Activated naive CD8-positive, alpha-beta T cell treated with anti-CD3 and anti-CD28 coated beads, Interleukin-2, amount 10 ng/mL, durations not matched to agents 7 days and 5 days (primary cell): ENCODE measurements around the gene GOLGA6L10. TPM values are rescaled to one million over a fixed set of nuclear protein-coding genes. Genes with fewer than 3 reads are reported as not detected.
"Not testable (repeated sequence)": the region's sequence is repeated elsewhere in the genome, so short reads cannot be mapped to it uniquely, and the experiment has no call there.

Source experiments
- ATAC-seq: fragments of 150-1000 bp; cut with Tn5 transposase; one replicate; pipeline ENCODE4 v1.10.0; 2021; ENCODE audit warnings: low read depth, moderate library complexity
- POLR2A ChIA-PET: fragments of 350-600 bp; sonication (Branson Sonifier 250); formaldehyde crosslinking; loops from one replicate; lab custom pipeline; 2021; ENCODE audit warnings: antibody characterized with exemption; lab: Charles Lee
- DNase-seq: peaks from one replicate; pipeline ENCODE4 v3.0.0; 2021
- H3K27ac Mint-ChIP-seq: one replicate; pipeline ENCODE4 v1.8.0; 2022; ENCODE audit warnings: mild to moderate bottlenecking, mixed read lengths
- H3K27me3 Mint-ChIP-seq: one replicate; pipeline ENCODE4 v1.8.0; 2022; ENCODE audit warnings: mild to moderate bottlenecking, moderate library complexity, mixed read lengths
- H3K36me3 Mint-ChIP-seq: one replicate; pipeline ENCODE4 v1.8.0; 2021; ENCODE audit warnings: mild to moderate bottlenecking, mixed read lengths
- H3K4me1 Mint-ChIP-seq: one replicate; pipeline ENCODE4 v1.8.0; 2021; ENCODE audit warnings: mixed read lengths
- H3K4me3 Mint-ChIP-seq: one replicate; pipeline ENCODE4 v1.8.0; 2022; ENCODE audit warnings: mild to moderate bottlenecking, moderate library complexity, mixed read lengths
- H3K9me3 Mint-ChIP-seq: one replicate; pipeline ENCODE4 v1.8.0; 2021; ENCODE audit warnings: mixed read lengths
- total RNA-seq, 2 experiments: library from RNA; stranded (reverse); gene quantifications; one replicate each; pipeline ENCODE4 v1.2.3, GENCODE V29; 2021

GOLGA6L10 gene
- total RNA-seq, 2 experiments from 2014 or later = 4.2 TPM

DNA sequence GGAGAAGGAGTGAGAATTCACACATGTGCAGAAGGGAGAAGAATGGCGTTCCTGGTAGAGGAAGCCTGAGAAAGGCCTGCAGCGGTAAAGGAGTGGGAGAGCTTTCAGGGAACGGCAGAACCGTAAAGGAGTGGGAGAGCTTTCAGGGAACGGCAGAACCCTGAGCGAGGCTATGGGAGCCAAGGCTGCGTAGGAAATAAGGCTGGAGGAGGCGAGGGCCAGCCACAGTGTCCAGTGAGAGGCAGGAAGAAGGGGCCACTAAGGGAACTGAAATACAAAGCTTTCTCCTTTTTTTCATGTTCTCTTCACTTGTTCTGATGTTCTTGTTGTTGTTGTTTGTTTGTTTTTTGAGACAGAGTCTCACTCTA, 41.6 kb downstream of the GOLGA6L10 start:
- peaks cover 1% of the 10 kb centered on the region for H3K4me1 Mint-ChIP-seq
- H3K27ac Mint-ChIP-seq = no peak overlapping the region
- POLR2A ChIA-PET = no interaction called here
- ATAC-seq (no peak), DNase-seq (no peak)
- H3K36me3 Mint-ChIP-seq = peaks cover 5% of the 10 kb centered on the region
- H3K27me3 Mint-ChIP-seq = peaks cover 6% of the 10 kb centered on the region
- peaks cover 2% of the 10 kb centered on the region for H3K9me3 Mint-ChIP-seq
- no peak overlapping the region for H3K4me3 Mint-ChIP-seq

DNA sequence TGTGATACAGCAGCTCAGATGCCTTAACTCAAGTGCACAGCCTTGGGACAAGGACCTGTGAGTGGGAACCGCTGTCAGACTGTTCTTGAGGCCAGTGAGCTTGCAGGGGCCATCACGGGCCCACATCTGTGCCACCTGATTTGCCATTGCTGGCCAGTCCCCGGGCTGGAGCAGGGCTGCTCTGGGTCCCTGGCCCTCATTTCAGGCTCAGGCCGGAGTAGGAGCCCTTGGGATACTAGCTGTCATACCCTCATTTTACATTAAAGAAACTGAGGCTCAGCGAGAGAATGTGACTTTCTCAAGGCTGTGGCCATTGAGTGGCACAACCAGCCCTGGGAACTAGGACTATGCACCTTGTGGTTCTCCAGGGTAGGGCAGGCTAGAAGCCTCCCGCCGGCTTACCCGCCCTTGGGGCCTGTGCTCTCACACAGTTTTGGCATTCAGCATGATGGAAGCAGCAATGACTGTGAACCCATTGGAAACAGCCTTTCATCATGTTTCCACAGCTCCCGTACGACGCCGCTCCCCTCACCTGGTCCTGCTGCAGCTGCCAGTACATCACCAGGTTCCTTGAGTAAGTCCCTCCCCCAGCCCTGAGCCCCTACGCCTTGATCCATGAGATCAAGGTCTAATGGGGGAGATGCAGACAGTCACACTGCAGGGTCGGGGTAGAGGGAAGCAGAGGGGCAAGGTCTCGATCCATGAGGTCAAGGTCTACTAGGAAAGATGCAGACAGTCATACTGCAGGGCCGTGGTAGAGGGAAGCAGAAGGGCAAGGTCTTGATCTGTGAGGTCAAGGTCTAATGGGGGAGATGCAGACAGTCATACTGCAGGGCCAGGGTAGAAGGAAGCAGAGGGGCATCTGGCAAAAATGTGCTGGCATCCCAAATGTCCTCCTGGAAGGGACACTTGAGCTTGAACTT, 42.2 kb downstream of the GOLGA6L10 start:
- Mint-ChIP-seq H3K4me1 (peaks cover 1% of the 10 kb centered on the region), H3K36me3 (peaks cover 5% of the 10 kb centered on the region), H3K27ac (no peak overlapping the region), H3K9me3 (peaks cover 2% of the 10 kb centered on the region), H3K27me3 (peaks cover 6% of the 10 kb centered on the region), H3K4me3 (no peak overlapping the region)
- no peak for DNase-seq
- POLR2A ChIA-PET = no interaction called here
- no peak for ATAC-seq

DNA sequence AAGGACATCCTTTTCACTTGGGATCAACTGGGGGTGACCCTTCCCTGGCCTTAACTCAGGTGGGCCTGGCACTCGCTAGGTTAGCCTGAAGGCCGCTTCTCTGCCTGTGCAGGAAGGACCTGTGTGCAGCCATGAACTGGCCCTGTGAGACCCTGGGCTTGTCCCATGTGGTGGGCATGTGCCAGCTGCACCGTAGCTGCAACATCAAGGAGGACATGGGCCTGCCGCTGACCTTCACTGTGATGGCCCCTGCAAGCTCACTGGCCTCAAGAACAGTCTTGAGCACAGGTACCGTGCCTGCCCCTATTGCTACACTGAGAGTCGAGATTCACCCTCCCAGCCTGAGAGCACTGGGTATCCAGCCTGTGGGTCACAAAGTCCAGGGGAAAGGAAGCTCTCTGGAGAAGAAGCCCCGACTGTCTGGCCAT, 43.6 kb downstream of the GOLGA6L10 start:
- Mint-ChIP-seq H3K4me3 (no peak overlapping the region), H3K9me3 (peaks cover 2% of the 10 kb centered on the region), H3K4me1 (no peaks in the 10 kb centered on the region), H3K27ac (no peak overlapping the region), H3K36me3 (peaks cover 4% of the 10 kb centered on the region), H3K27me3 (no peaks in the 10 kb centered on the region)
- POLR2A ChIA-PET = no interaction called here
- ATAC-seq (no peak), DNase-seq (no peak)

DNA sequence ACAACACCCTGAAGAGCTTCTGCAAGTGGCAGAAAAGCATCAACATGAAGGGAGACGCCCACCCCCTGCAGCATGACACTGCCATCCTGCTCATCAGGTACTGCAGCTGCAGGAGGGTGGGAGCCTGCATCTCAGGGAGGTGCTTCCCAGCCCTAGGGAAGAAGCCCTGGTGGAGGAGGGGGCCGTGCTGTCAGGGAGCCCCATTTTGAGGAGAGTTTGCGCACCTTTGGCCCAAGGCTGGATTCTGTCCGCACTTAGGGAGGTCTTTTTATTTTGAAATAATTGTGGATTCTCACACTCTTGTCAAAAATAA, 44.5 kb downstream of the GOLGA6L10 start:
- Mint-ChIP-seq H3K4me1 (no peaks in the 10 kb centered on the region), H3K27ac (no peak overlapping the region), H3K4me3 (no peak overlapping the region), H3K9me3 (no peaks in the 10 kb centered on the region), H3K36me3 (peaks cover under 1% of the 10 kb centered on the region), H3K27me3 (no peaks in the 10 kb centered on the region)
- ATAC-seq (no peak), DNase-seq (no peak)
- POLR2A ChIA-PET = no interaction called here

DNA sequence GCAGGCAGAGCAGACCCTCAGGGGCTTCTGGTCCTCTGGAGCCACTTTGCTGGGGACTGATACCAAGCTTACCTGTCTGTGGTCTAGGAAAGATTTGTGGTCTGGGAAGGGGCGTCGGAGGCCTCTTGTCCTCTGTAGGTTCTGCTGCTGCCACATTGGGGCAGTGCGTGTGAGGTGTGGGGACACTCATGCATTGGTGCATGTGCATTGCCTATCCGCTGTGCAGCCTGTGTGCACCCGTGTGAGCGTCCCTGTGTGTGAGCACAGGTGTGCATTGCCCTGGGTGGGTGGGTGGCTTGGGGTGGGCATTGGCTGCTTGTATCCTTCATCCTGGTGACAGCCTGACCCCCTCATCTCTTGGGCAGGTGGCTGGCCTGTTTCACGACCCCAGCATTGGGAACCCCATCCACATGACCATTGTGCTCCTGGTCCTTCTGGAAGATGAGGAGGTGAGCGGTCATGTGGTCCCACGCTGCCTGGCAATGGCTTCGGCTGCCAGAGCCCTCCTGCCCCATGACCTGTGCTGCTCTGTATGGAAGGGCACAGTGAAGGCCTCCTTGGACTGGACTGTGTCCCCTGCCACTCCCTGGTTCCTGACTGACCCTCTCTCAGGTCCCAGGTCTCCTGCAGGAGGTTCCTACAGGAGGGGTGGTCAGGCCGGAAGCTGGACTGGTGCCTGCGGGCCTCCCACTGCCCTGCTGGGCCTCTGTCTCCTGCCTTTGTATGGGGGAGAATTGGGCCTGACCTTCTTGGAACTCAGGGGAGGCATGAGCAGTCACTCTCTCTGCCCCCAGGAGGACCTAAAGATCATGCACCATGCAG, 45.1 kb downstream of the GOLGA6L10 start:
- Mint-ChIP-seq H3K9me3 (no peaks in the 10 kb centered on the region), H3K4me3 (no peak overlapping the region), H3K4me1 (peaks cover 2% of the 10 kb centered on the region), H3K36me3 (no peaks in the 10 kb centered on the region), H3K27me3 (no peaks in the 10 kb centered on the region), H3K27ac (no peak overlapping the region)
- DNase-seq = no peak
- POLR2A ChIA-PET = no interaction called here
- no peak for ATAC-seq

DNA sequence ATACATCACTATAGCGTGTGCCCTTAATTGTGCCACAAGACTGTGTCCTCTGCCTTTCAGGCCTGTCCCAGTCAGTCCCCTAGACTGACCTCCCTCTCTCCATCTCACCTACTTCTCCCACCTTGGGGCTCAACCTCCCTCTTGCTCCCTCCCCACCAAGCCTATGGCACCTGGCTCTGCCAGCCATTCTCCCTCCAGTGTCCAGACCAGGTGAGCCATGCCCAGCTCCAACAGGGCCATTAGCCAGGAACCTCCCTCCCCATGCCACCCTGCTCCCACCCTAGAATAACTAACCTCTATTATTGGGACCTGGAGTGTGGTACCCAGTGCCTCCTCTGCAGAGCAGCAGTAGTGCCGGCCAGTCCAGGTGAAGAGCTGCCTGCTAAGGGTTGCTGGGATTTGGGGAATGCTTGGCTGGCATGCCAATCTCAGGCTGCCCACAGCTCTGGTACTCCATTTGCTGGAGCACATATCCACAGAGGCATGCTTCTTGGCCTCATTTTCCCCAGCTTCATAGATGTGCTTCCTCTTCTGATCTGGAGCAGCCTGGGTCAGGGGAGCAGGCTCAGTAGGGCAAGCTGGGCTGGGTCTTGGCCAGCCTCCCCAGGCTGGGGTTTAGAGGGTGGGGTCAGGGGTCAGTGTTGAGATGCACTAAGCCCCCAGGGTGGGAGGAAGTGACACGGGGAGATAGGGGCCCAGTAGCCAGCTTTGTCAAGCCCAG, 47.8 kb downstream of the GOLGA6L10 start:
- Mint-ChIP-seq H3K4me3 (no peak overlapping the region), H3K4me1 (peaks cover 20% of the 10 kb centered on the region), H3K27ac (no peak overlapping the region), H3K36me3 (no peaks in the 10 kb centered on the region), H3K9me3 (no peaks in the 10 kb centered on the region), H3K27me3 (no peaks in the 10 kb centered on the region)
- DNase-seq = no peak
- POLR2A ChIA-PET = no interaction called here
- no peak for ATAC-seq

DNA sequence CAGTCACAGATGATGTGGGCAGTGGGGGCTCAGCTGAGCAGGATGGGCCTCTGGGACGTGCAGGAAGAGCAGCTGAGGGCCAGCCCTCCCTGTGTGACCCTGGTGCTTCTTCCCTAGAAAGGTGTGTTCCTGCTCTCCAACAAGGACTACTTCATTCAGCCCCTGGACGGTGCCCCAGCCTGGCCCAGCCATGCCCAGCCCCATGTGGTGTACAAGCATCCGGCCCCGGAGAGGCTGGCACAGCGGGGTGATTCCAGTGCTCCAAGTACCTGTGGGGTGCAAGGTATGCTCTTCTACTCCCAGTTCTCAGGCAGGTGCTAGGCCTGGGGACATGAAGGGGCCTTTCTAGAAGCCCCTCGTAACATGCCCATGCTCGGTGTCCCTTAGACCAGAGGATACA, 48.4 kb downstream of the GOLGA6L10 start:
- H3K4me1 Mint-ChIP-seq = peaks cover 20% of the 10 kb centered on the region
- no peak overlapping the region for H3K4me3 Mint-ChIP-seq
- no peaks in the 10 kb centered on the region for H3K36me3 Mint-ChIP-seq
- POLR2A ChIA-PET = no interaction called here
- H3K27ac Mint-ChIP-seq = no peak overlapping the region
- ATAC-seq (no peak), DNase-seq (no peak)
- no peaks in the 10 kb centered on the region for H3K27me3 Mint-ChIP-seq
- no peaks in the 10 kb centered on the region for H3K9me3 Mint-ChIP-seq

DNA sequence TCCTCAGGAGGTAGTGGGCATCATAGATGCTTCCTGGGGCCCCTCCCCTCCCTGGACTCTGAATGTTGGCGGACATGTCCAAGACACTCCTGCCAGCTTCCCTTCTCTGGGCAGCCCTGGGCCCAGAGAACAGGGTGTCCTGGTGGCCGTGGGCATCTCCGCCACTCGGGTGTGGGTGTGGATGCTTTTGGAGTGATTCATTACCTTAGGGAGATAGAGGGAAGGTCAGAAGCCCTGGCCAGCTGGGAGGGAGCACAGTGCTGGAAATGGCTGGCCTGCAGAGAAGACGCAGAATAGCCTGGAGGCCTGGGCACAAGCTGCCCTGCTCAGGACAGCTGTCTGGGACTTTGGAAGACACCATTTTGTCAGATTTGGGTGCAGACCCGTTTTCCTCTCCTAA, 48.9 kb downstream of the GOLGA6L10 start:
- POLR2A ChIA-PET = interaction anchor here (0.8 kb wide), 1 partner anchor 9 kb away, joined by 3 read pairs; no protein-coding TSS in a partner anchor
- not testable (repeated sequence) for H3K27ac Mint-ChIP-seq, DNase-seq

DNA sequence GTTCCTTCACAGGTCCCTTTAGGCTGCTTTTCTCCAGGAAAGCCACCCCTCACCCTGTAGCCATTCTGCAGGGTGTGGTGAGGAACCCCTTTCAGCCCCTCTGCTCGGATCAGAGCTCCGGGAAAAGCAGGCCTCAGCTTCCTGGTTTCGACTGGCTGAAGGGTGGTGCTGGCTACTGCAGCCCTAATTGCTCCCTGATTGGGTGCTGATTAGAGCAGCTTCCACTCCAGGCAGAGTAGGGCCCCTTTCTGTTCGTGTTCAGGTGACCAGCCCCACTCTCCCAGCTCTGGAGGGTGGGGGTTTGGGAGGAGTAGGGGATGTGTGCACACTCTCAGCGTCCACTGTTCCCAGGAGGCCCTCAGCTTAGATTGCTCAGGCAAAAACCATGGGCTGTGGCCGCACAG, 49.8 kb downstream of the GOLGA6L10 start:
- not testable (repeated sequence) for DNase-seq, H3K4me3 Mint-ChIP-seq, H3K27me3 Mint-ChIP-seq, ATAC-seq, H3K9me3 Mint-ChIP-seq, H3K36me3 Mint-ChIP-seq, H3K27ac Mint-ChIP-seq
- H3K4me1 Mint-ChIP-seq = peaks cover 20% of the 10 kb centered on the region
- POLR2A ChIA-PET = interaction anchor here (0.8 kb wide), 1 partner anchor 10 kb away, joined by 3 read pairs; no protein-coding TSS in a partner anchor

More for the DNA sequence above, 48.9 kb downstream of the GOLGA6L10 start:
- H3K36me3 Mint-ChIP-seq, H3K27me3 Mint-ChIP-seq, ATAC-seq, H3K4me3 Mint-ChIP-seq, H3K9me3 Mint-ChIP-seq: not testable (repeated sequence)
- peaks cover 20% of the 10 kb centered on the region for H3K4me1 Mint-ChIP-seq

DNA sequence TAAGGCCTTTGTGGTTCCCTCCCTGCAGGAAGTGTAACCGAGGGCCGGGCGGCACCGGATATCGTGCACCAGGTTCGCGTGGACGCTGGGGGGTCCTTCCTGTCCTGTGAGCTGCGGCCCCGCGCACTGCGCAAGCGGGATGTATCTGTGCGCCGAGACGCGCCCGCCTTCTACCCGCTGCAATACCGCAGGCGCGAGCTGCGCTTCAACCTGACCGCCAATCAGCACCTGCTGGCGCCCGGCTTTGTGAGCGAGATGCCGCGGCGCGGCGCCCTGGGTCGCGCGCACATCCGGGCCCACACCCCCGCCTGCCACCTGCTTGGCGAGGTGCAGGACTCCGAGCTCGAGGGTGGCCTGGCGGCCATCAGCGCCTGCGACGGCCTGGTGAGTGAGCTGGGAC, 50.8 kb downstream of the GOLGA6L10 start:
- POLR2A ChIA-PET = no interaction called here
- DNase-seq (peak; percentile 76), ATAC-seq (peak; percentile 97)
- no peaks in the 10 kb centered on the region for H3K36me3 Mint-ChIP-seq
- peak overlapping the region; percentile 32 for H3K4me3 Mint-ChIP-seq
- peaks cover 20% of the 10 kb centered on the region for H3K4me1 Mint-ChIP-seq
- H3K27ac Mint-ChIP-seq = peak overlapping the region; percentile 30
- no peaks in the 10 kb centered on the region for H3K27me3 Mint-ChIP-seq
- H3K9me3 Mint-ChIP-seq = no peaks in the 10 kb centered on the region

DNA sequence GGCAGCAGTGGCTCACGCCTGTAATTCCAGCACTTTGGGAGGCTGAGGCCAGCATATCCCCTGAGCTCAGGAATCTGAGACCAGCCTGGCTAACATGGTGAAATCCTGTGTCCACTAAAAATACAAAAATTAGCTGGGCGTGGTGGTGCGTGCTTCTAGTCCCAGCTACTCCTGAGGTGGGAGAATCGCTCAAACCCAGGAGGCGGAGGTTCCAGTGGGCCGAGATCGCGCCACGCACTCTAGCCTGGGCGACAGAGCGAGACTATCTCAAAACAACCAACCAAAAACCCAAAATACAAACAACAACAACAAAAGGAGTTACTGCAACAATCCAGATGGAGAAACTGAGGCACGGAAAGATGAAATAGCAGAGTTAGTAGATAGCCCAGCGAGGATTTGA, 51.2 kb downstream of the GOLGA6L10 start:
- H3K4me3 Mint-ChIP-seq = no peak overlapping the region
- no peaks in the 10 kb centered on the region for H3K27me3 Mint-ChIP-seq
- H3K36me3 Mint-ChIP-seq = no peaks in the 10 kb centered on the region
- no peaks in the 10 kb centered on the region for H3K9me3 Mint-ChIP-seq
- peaks cover 20% of the 10 kb centered on the region for H3K4me1 Mint-ChIP-seq
- no peak for DNase-seq
- H3K27ac Mint-ChIP-seq = peak overlapping the region; percentile 35
- no peak for ATAC-seq
- POLR2A ChIA-PET = no interaction called here

DNA sequence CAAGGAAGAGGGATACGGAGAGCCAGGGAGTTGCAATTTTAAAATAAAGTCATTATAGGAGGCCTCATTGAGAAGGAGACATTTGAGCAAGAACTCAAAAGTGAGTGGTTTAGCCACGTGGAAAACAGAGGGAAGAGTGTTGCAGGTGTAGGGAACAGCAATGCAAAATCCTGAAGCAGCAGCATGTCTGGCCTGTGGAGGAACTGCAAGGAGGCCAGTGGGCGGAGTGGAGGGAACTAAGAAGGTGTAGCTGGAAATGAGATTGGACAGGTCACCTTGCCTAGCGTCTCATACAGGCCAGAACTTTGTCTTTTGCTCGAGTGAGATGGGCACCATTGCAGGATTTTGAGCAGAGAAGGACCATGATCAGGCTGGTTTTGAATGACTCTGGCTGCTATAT, 51.7 kb downstream of the GOLGA6L10 start:
- Mint-ChIP-seq H3K4me1 (peaks cover 20% of the 10 kb centered on the region), H3K27me3 (no peaks in the 10 kb centered on the region), H3K9me3 (no peaks in the 10 kb centered on the region), H3K36me3 (no peaks in the 10 kb centered on the region), H3K4me3 (no peak overlapping the region), H3K27ac (peak overlapping the region; percentile 35)
- ATAC-seq = no peak
- DNase-seq = no peak
- POLR2A ChIA-PET = no interaction called here

DNA sequence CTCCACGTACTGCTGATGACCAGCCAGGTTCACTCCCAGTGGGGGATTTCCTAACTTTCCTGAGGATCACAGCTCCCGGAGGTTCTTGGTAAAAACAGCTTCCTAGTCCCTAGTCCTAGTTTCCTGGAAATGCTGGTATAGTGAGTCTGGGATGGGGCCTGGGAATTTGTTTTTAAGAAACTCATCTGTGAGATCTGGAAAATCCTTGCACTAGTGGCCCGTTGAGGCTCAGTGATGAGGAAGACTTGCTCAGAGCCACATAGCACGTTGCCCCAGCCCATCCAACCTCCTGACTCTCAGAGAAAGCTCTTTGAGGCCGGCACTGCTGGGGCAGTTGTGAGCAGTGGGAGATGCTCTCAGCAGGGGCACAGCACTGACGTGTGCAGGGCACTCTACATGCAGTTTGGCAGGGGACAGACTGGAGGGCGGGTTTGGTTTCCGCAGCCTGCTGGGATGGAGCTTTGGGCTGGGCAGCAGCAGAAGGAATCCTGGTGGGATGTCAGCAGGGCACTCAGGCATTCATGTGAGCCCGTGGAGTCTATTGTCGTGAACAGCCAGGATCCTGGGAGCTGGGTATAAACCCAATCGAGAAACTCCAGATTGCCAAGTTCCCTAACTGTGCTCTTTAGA, 55.1 kb downstream of the GOLGA6L10 start:
- POLR2A ChIA-PET = no interaction called here
- H3K4me1 Mint-ChIP-seq = peaks cover 27% of the 10 kb centered on the region
- no peak overlapping the region for H3K4me3 Mint-ChIP-seq
- peaks cover 5% of the 10 kb centered on the region for H3K27me3 Mint-ChIP-seq
- H3K36me3 Mint-ChIP-seq = no peaks in the 10 kb centered on the region
- ATAC-seq = no peak
- no peaks in the 10 kb centered on the region for H3K9me3 Mint-ChIP-seq
- no peak for DNase-seq
- H3K27ac Mint-ChIP-seq = no peak overlapping the region
